Measurements from ENCODE around the gene THOC2.
"Not testable (repeated sequence)": the region's sequence is repeated elsewhere in the genome, so short reads cannot be mapped to it uniquely, and the experiment has no call there.

Gene THOC2

DNA sequence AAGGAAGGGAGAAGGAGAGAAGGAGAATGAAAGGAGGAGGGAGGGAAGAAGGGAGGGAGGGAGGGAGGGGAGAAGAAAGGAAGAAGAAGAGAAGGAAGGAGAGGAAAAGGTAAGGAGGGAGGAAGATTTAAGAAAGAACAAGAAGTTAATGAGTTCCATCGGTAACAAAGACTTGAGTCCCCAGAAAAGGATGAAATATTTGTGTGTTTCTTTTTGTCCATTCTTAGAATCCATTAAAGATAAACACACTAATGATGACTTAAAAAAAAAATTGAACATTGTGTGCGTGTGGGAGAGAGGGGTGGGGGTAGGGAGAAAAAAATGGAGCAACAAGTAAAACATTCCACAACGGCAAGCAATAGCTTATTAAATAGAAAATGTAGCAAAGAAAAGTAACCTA is 131.4 kb downstream of the THOC2 start:
- no peak for DNase-seq
- no peak for TF ChIP-seq POLR2A (IDR thresholded peaks at IDR 0.05; ENCODE audit: low read length)
- TF ChIP-seq GATA1 (IDR thresholded peaks at IDR 0.05; ENCODE audit: low read depth, low read length) = no peak

DNA sequence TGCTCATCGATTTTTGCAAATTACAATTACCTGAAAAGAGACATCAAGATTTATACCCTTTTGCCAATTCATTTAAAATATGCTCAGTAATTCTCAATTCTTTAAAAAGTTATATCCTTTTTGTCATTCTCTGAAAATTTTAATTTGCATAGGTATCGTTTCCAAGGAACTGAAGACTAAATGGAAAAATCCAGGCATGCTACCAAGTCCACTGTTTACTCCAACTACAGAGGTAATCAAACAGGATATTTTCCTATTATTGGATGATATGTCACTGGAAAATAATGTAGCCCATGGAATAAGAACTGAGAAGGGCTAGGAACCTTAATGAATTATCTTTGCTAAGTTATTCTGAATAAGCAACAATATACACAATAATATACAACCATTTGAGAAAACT is 132.7 kb downstream of the THOC2 start:
- DNase-seq = no peak
- TF ChIP-seq GATA1 (IDR thresholded peaks at IDR 0.05; ENCODE audit: low read depth, low read length) = no peak
- TF ChIP-seq POLR2A (IDR thresholded peaks at IDR 0.05; ENCODE audit: low read length) = no peak

DNA sequence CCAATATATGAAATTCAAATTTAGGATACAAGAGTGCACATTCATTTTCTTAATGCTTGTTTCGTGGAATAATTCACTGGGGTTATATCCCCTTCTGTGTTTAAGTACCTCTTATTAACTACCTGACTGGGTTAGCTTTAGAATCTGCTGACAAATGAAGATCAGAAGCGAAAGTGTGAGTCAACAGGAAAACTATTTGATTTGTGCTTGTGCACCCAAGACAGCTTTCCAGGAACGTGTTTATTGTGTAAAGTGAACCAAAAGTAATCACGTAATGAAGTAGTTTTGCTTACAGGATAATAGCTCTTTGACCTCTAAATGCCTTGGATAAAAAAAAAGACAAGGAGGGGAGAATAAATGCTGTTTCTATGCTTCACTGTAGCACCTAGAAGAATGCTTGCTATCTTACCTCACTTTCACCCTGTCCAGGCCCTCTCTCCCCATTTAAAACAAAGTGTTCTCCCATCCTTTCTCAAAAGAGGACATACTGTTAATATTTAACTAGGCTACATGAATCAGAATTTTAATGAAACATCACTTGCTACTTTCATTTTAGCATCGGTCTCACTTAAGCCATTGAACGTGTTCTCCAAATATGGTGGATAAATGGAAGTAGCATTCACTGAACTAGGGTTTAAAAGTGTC is 141.9 kb downstream of the THOC2 start:
- DNase-seq = no peak
- no peak for TF ChIP-seq GATA1 (IDR thresholded peaks at IDR 0.05; ENCODE audit: low read depth, low read length)
- TF ChIP-seq POLR2A (IDR thresholded peaks at IDR 0.05; ENCODE audit: low read length) = no peak

DNA sequence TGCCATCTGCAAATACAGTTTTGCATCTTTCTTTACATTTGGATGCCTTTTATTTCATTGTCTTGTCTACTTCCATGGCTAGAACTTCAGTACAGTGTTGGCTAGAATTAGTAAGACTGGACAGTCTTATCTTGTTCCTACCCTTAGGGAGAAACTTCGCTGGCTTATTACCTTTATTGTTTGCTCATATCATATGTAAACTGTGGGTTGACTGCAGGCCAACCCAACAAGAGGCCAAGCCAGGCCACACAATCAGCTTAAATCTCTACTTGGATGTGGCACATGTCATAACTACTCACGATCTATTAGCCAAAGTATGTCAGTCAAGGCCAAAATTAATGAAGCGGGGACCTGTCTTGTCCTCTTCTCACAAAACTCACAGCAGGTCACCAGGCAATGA is 144.1 kb downstream of the THOC2 start:
- no peak for DNase-seq
- TF ChIP-seq GATA1 (IDR thresholded peaks at IDR 0.05; ENCODE audit: low read depth, low read length) (no peak), POLR2A (IDR thresholded peaks at IDR 0.05; ENCODE audit: low read length) (no peak)

DNA sequence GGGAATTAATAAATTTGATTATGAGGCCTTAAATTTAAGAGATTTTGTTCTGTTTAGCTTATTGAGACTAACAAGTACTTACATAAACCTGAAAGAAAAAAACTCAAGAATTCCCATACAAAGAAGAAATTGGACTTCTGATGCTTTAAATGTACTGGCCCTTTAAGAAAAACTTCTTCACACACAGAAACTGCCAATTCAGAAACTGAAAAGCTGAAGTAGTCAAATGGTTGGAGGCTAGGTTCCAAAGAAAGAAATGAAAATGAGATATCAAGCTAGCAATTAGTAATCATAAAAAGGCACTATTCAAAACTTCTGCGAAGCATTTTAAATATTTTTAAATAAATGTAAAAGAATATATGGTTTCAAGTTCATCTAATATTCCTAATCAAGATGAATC is 151.3 kb downstream of the THOC2 start:
- DNase-seq = no peak
- TF ChIP-seq POLR2A (IDR thresholded peaks at IDR 0.05; ENCODE audit: low read length) (no peak), GATA1 (IDR thresholded peaks at IDR 0.05; ENCODE audit: low read depth, low read length) (no peak)

DNA sequence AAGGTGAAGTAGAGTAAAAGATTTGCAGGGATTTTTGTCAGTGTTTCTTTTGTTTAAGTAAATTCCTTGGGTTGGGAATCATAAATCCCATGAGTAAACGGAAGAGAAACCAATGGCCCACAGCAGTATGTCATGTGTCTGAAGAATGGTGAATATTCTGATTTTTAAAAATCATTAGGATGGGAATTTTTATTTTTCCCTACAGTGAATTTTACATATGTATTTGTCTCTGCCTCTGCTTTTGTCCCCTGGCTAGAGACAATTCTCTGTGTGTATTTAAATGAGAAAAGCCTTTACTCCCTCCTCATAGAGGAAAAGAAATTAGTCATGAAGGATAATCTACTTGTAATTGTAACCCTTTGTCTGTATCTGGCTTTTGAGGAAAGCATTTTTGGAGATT is 152.1 kb downstream of the THOC2 start:
- TF ChIP-seq POLR2A (IDR thresholded peaks at IDR 0.05; ENCODE audit: low read length) (no peak), GATA1 (IDR thresholded peaks at IDR 0.05; ENCODE audit: low read depth, low read length) (no peak)
- DNase-seq = no peak

DNA sequence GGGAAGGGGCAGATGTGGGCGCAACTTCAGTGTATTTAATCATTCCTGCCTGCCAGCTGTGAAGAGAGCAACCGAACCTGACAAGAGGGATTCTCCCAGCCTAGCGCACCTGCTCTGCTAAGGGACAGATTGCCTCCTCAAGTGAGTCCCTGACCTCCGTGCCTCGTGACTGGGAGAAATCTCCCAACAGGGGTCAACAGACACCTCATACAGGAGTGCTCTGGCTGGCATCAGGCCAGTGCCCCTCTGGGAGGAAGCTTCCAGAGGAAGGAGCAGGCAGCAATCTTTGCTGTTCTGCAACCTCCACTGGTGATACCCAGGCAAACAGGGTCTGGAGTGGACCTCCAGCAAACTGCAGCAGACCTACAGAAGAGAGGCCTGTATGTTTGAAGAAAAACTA is 158.8 kb downstream of the THOC2 start:
- DNase-seq = not testable (repeated sequence)

DNA sequence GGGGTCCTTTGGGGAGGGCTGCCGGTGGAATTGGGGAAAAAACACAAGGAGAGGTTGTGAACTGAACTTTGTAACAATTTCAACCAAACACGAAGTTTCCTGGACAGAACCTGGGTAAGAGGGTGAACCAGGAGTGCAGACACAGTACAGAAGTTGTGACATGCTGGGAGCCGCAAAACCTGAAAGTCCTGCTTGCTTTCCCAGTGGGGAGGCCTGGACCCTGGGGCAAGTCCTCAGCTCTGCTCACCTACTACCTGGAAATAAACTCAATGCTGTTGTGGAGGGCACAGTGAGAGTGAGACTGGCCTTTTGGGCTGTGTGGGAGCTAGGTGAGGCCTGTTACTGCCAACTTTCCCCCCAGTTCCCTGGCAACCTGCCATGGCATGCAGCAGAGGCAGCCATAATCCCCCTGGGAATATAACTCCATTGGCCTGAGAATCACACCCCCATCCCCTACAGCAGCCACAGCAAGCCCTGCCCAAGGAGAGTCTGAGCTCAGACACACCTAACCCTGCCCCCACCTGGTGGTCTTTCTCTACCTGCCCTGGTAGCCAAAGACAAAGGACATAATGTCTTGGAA is 162.8 kb downstream of the THOC2 start:
- DNase-seq = no peak
- TF ChIP-seq POLR2A (IDR thresholded peaks at IDR 0.05; ENCODE audit: low read length) (no peak), GATA1 (IDR thresholded peaks at IDR 0.05; ENCODE audit: low read depth, low read length) (no peak)

DNA sequence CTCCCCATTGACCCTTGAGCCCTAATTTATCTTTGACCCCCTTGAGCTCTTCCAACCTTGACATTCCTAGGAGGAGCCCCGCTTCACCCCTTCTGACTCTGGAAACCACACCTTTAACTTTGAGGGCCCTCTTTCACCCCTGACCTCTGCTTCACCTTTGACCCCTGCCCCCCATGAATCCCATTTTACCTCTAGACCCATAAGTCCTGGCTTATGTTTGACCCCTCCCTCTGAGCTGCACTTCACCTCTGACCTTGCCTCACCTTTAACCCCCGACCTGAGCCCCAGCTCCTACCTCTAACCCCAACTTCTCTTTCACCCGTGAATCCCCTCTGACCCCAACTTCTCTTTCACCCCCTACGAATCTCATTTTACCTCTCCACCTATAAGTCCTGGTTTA is 169.7 kb downstream of the THOC2 start:
- TF ChIP-seq GATA1 (IDR thresholded peaks at IDR 0.05; ENCODE audit: low read depth, low read length) = no peak
- no peak for TF ChIP-seq POLR2A (IDR thresholded peaks at IDR 0.05; ENCODE audit: low read length)
- DNase-seq = no peak

DNA sequence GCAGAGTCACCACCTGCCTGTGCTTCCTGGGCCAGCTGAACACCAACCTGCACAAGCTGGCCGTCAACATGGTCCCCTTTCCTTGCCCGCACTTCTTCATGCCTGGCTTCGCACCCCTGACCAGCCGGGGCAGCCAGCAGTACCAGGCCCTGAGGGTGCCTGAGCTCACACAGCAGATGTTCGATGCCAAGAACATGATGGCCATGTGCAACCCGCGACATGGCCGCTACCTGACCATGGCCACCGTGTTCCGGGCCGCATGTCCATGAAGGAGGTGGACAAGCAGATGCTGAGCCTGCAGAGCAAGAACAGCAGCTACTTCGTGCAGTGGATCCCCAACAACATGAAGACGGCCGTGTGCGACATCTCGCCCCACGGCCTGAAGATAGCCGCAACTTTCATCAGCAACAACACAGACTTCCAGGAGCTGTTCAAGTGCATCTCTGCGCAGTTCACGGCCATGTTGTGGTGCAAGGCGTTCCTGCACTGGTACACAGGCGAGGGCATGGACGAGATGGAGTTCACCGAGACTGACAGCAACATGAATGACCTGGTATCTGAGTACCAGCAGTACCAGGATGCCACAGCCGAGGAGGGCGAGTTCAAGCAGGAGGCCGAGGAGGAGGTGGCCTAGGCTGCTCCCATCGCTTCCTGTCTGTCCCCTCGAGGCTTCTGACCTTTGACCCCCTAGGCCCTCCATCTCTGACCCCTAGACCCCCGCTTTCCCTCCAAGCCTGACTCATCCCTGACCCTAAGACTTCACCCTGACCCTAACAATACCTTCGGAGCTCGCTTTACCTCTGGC is 170.3 kb downstream of the THOC2 start:
- no peak for DNase-seq

DNA sequence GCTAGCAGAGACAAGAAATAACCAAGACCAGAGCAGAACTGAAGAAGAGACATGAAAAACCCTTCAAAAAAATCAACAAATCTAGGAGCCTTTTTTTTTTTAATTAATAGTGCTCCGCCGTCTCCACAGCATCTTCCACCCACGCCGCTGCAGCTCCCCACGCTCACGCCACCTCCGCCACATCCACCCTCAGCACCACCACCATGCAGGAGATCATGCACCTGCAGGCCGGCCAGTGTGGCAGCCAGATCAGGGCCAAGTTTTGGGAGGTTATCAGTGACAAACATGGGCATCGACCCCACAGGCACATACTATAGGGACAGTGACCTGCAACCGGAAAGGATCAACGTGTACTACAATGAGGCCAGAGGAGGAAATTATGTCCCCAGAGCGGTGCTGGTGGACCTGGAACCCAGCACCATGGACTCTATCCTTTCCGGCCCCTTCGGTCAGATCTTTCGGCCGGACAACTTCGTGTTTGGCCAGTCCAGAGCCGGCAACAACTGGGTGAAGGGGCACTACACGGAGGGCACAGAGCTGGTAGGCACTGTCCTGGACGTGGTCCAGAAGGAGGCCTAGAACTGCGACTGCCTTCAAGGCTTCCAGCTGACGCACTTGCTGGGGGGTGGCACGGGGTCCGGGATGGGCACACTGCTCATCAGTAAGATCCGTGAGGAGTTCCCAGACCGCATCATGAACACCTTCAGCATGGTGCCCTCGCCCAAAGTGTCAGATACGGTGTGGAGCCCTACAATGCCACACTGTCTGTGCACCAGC is 171.2 kb downstream of the THOC2 start:
- TF ChIP-seq POLR2A (IDR thresholded peaks at IDR 0.05; ENCODE audit: low read length) = no peak
- TF ChIP-seq GATA1 (IDR thresholded peaks at IDR 0.05; ENCODE audit: low read depth, low read length) = no peak
- DNase-seq = no peak

More for the DNA sequence above, 170.3 kb downstream of the THOC2 start:
- TF ChIP-seq GATA1 (IDR thresholded peaks at IDR 0.05; ENCODE audit: low read depth, low read length) = no peak
- no peak for TF ChIP-seq POLR2A (IDR thresholded peaks at IDR 0.05; ENCODE audit: low read length)

DNA sequence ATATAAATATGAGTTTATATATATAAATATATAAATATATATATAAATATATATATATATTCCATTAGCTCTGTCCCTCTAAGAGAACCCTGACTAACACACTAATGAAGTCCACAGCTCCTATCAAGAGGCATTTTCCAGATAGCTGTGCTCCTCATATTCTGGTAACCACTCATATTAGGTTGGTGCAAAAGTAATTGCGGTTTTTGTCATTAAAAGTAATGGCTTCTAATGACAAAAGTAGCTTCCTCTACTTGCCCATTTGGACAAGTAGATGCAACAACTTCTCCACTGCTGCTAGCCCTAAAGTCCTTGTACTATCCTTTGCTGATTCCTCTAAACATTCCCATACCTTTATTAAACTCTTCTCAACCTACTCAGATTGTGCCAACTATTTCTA is 182.0 kb downstream of the THOC2 start:
- TF ChIP-seq GATA1 (IDR thresholded peaks at IDR 0.05; ENCODE audit: low read depth, low read length) (no peak), POLR2A (IDR thresholded peaks at IDR 0.05; ENCODE audit: low read length) (no peak)
- DNase-seq = no peak

Measured in erythroblast (primary cell).